Measurements from ENCODE around the gene PLCH1. TPM values are rescaled to one million over a fixed set of nuclear protein-coding genes. Genes with fewer than 3 reads are reported as not detected.
A peak's percentile ranks its signal among the peaks of the same experiment; 100 is the strongest.

The PLCH1 gene
- total RNA-seq, 4 donors from 2014 or later, result 1.4 to 7.0 (median 2.0) TPM

DNA sequence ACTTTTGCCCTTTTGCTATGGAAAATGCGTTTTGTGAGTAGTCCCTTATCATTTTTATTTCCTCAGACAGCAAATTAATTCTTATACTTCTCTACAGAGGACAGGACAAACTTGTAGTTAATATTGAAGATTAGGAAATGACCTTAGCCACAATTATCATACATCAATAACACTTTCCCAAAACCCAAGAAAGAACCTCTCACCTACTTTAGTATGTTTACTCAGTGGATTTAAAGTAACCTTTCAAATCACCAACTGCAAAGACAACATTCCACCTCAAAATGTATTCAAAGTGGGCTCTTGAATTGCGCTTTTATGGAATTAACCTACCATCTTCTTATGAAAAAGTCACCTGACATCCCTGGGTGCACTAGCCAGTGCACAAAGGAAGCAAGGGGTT, 107.3 kb downstream of the PLCH1 start:
- Histone ChIP-seq H3K27me3 (no peaks in the 10 kb centered on the region), H3K36me3 (no peaks in the 10 kb centered on the region), H3K27ac (no peak overlapping the region), H3K9me3 (no peaks in the 10 kb centered on the region), H3K4me1 (no peaks in the 10 kb centered on the region), H3K4me3 (no peak overlapping the region)
- no peak for DNase-seq (ENCODE audit: low spot score in 2 of 2)
- WGBS, 2 donors, result 93% methylated on average over 2 of the region's 2 CpGs
- TF ChIP-seq POLR2A (IDR thresholded peaks at IDR 0.05), result no peak
- TF ChIP-seq EP300 (IDR thresholded peaks at IDR 0.05), result no peak
- TF ChIP-seq, protein P1, sequence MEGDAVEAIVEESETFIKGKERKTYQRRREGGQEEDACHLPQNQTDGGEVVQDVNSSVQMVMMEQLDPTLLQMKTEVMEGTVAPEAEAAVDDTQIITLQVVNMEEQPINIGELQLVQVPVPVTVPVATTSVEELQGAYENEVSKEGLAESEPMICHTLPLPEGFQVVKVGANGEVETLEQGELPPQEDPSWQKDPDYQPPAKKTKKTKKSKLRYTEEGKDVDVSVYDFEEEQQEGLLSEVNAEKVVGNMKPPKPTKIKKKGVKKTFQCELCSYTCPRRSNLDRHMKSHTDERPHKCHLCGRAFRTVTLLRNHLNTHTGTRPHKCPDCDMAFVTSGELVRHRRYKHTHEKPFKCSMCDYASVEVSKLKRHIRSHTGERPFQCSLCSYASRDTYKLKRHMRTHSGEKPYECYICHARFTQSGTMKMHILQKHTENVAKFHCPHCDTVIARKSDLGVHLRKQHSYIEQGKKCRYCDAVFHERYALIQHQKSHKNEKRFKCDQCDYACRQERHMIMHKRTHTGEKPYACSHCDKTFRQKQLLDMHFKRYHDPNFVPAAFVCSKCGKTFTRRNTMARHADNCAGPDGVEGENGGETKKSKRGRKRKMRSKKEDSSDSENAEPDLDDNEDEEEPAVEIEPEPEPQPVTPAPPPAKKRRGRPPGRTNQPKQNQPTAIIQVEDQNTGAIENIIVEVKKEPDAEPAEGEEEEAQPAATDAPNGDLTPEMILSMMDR (IDR thresholded peaks at IDR 0.05), result no peak

DNA sequence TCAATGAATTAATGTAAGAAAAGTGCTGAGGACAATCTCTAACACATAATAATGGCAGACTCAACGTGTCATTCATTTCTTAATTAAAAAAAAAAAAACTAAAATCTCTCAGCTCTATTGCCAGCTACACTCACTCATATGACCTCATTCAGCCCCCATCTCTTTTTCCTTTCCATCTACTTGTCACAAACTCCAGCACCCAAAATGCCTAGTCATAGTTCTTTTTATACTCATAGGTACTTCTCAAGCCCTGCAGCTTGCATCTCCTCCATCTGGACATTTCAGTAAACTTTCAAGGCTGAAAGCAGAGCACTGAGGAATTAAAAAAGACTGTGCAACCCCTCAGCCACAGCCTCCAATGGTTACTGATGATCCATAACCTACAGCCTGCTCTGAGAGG, 109.8 kb downstream of the PLCH1 start:
- peaks cover 0 to 4% (median 0%) of the 10 kb centered on the region in 4 donors for H3K4me1 ChIP-seq
- DNase-seq (ENCODE audit: low spot score in 2 of 2), result no peak
- WGBS, 2 donors, result 76 to 79% methylated on average over 1 of the region's 1 CpG
- H3K9me3 ChIP-seq, result no peaks in the 10 kb centered on the region
- no peak for TF ChIP-seq POLR2A (IDR thresholded peaks at IDR 0.05)
- TF ChIP-seq EP300 (IDR thresholded peaks at IDR 0.05), result no peak
- TF ChIP-seq, protein P1 (IDR thresholded peaks at IDR 0.05), result no peak
- H3K27ac ChIP-seq, result no peak overlapping the region
- H3K36me3 ChIP-seq, result no peaks in the 10 kb centered on the region
- no peaks in the 10 kb centered on the region for H3K27me3 ChIP-seq
- no peak overlapping the region for H3K4me3 ChIP-seq

DNA sequence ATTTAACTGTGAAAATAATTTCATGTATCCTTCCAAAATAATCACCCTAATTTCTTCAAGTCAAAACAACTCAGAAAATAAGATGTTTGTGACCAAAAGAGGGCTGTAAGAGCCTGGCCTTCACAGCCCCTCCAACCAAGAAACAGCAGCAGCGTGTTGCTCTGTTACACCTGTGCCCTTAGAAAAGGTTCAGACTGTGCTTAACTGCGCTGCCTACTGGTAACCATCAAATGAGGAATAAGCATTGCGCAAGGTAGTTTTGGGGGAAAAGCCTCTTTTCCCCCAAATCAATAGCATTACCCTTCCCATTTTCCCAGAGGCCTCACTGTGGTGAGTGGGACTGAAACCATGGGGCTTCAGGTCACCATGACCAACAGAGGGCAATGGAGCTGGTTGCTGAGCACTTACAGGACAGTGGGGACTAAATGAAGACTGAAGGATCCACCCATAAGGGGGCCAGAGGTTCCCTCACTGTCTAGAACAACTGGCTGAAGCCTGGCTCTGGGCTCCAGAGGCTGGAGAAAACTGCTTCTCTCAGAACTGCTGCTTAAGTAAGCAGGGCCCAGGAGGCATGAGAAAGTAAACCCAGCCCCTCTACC, 110.7 kb downstream of the PLCH1 start:
- H3K36me3 ChIP-seq, result no peaks in the 10 kb centered on the region
- peaks cover 0 to 4% (median 0%) of the 10 kb centered on the region in 4 donors for H3K4me1 ChIP-seq
- no peak for DNase-seq (ENCODE audit: low spot score in 2 of 2)
- TF ChIP-seq, protein P1 (IDR thresholded peaks at IDR 0.05), result no peak
- no peak for TF ChIP-seq EP300 (IDR thresholded peaks at IDR 0.05)
- TF ChIP-seq POLR2A (IDR thresholded peaks at IDR 0.05), result no peak
- H3K27me3 ChIP-seq, result no peaks in the 10 kb centered on the region
- WGBS, 2 donors, result 93 to 95% methylated on average over 3 of the region's 3 CpGs
- no peak overlapping the region for H3K27ac ChIP-seq
- H3K9me3 ChIP-seq, result no peaks in the 10 kb centered on the region
- no peak overlapping the region for H3K4me3 ChIP-seq

DNA sequence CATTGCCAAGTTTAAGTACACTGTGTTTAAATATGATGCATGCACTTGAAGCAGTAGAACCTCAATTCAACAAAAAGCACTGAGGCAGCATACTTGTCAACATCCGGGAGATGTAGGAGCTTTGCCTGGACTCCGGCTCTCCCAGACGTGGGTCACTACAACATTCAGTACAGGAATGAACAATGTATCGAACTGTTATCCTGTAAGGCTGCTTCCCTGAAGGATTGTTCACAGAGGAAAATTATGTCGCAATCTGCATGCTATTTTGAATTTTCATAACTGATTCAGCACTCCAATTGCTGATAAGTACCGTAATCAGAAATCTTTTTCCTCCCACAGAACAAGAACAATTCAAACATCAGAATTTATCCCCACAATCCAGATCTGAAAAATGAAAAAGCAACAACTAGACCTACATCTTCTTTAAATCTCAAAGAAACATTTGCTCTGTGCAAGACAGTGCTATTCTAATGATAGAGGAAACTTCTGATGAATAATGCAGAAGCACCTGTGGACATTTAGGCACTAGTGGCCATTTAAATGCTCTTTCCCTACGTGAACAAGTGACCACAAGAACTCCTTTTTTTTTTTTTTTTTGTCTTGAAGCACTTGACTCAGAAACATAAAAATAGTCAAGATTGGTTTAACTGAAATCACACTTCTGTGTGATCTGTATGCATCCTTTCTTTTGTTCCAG, 113.4 kb downstream of the PLCH1 start:
- DNase-seq (ENCODE audit: low spot score in 2 of 2), result no peak
- H3K4me3 ChIP-seq, result no peak overlapping the region
- H3K9me3 ChIP-seq, result no peaks in the 10 kb centered on the region
- no peaks in the 10 kb centered on the region for H3K27me3 ChIP-seq
- H3K27ac ChIP-seq, result peak overlapping the region in 1 of 4 donors; percentile 8
- WGBS, 2 donors, result 40 to 41% methylated on average over 7 of the region's 7 CpGs
- H3K36me3 ChIP-seq, result no peaks in the 10 kb centered on the region
- TF ChIP-seq, protein P1 (IDR thresholded peaks at IDR 0.05), result no peak
- no peak for TF ChIP-seq EP300 (IDR thresholded peaks at IDR 0.05)
- TF ChIP-seq POLR2A (IDR thresholded peaks at IDR 0.05), result no peak
- H3K4me1 ChIP-seq, result peaks cover 0 to 4% (median 0%) of the 10 kb centered on the region in 4 donors

DNA sequence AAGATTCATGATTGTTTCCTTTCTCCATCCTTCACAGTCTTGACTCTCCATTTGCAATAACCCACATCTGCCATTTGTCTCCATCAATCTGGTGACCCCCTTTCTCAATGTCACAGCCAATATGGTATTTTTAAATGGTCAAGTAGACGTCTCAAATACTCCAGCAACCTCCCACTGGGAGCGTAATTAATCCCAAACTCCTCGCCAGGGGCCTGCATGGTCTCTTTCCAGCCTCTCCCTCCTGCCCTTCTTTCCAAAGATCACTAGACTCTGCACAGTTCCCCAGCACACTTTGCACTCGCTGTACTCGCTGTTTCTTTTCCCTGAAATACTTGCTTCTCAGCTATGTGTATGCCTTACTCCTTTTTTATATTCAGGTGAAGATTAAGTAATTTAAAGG, 115.3 kb downstream of the PLCH1 start:
- 61 to 72% methylated on average over 5 of the region's 5 CpGs for WGBS, 2 donors
- DNase-seq (ENCODE audit: low spot score in 2 of 2), result no peak
- TF ChIP-seq, protein P1 (IDR thresholded peaks at IDR 0.05), result no peak
- TF ChIP-seq POLR2A (IDR thresholded peaks at IDR 0.05) (no peak), EP300 (IDR thresholded peaks at IDR 0.05) (no peak)
- H3K4me3 ChIP-seq, result no peak overlapping the region
- no peaks in the 10 kb centered on the region for H3K9me3 ChIP-seq
- H3K4me1 ChIP-seq, result peaks cover 0 to 4% (median 0%) of the 10 kb centered on the region in 4 donors
- H3K36me3 ChIP-seq, result no peaks in the 10 kb centered on the region
- no peaks in the 10 kb centered on the region for H3K27me3 ChIP-seq
- H3K27ac ChIP-seq, result no peak overlapping the region

All from tibial nerve (tissue), 4 donors.